ENCODE results near the gene HSD11B1. TPM values are rescaled to one million over a fixed set of nuclear protein-coding genes. Genes with fewer than 3 reads are reported as not detected.

The HSD11B1 gene
- total RNA-seq, 1 experiment from 2014 or later: 4.3 TPM

Other genes starting within 250 kb of the HSD11B1 start
- 3.0 and 4.5 TPM in 2 replicates for gene CAMK1G, start 121.1 kb upstream of the HSD11B1 start, total RNA-seq (2014; rRNA removed; shearing (Covaris generic))
- 31.5 and 62.2 TPM in 2 replicates for gene LAMB3, start 52.4 kb upstream of the HSD11B1 start, total RNA-seq (2014; rRNA removed; shearing (Covaris generic))
- 267 and 322 TPM in 2 replicates for gene G0S2, start 29.4 kb upstream of the HSD11B1 start, total RNA-seq (2014; rRNA removed; shearing (Covaris generic))
- not detected in 2 replicates for gene TRAF3IP3, start 51.2 kb downstream of the HSD11B1 start, total RNA-seq (2014; rRNA removed; shearing (Covaris generic))
- gene C1orf74, start 79.7 kb downstream of the HSD11B1 start, total RNA-seq (2014; rRNA removed; shearing (Covaris generic)): 4.0 and 5.7 TPM in 2 replicates
- gene IRF6, start 101.3 kb downstream of the HSD11B1 start, total RNA-seq (2014; rRNA removed; shearing (Covaris generic)): 0.39 and 0.47 TPM in 2 replicates
- gene UTP25, start 123.1 kb downstream of the HSD11B1 start, total RNA-seq (2014; rRNA removed; shearing (Covaris generic)): 5.9 and 7.8 TPM in 2 replicates
- 3.7 and 6.1 TPM in 2 replicates for gene SYT14, start 233.4 kb downstream of the HSD11B1 start, total RNA-seq (2014; rRNA removed; shearing (Covaris generic))

Data from M059J (cell line).